DLD1 (cell line): Measurements from ENCODE around the gene SMOC2.

Experiments
- in situ Hi-C: cut with HindIII; loops from 2 replicates; pipeline ENCODE4 v1.10.0; 2017; ENCODE audit warnings: low sequenced_read_pairs

Gene SMOC2

GRCh38 chr6:168513766-168514165 is 72.8 kb downstream of the SMOC2 start:
- in situ Hi-C loops = no loop called here

GRCh38 chr6:168514216-168514615 is 73.2 kb downstream of the SMOC2 start:
- in situ Hi-C loops = no loop called here

DNA sequence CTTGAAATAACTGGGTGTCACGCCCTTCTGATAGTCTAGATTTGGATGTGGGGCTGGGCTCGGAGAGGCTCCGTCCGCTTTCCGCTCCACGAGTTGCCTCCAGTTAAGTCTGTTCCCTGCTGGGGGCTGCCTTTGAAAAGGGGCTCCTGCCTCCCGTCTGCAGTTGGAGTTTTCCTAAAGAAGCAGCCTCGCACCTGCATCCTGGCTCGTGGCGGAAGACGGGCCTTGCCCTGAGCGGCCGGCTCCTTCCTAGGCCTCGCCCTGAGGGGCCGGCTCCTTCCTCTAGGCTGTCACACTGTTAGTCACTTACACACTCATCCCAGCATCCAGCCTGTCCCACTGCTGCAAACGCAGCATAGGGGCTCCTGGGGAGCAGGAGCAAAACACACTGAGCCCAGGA is 74.4 kb downstream of the SMOC2 start:
- in situ Hi-C loops = no loop called here

GRCh38 chr6:168516944-168517741 is 76.2 kb downstream of the SMOC2 start:
- in situ Hi-C loops = no loop called here

DNA sequence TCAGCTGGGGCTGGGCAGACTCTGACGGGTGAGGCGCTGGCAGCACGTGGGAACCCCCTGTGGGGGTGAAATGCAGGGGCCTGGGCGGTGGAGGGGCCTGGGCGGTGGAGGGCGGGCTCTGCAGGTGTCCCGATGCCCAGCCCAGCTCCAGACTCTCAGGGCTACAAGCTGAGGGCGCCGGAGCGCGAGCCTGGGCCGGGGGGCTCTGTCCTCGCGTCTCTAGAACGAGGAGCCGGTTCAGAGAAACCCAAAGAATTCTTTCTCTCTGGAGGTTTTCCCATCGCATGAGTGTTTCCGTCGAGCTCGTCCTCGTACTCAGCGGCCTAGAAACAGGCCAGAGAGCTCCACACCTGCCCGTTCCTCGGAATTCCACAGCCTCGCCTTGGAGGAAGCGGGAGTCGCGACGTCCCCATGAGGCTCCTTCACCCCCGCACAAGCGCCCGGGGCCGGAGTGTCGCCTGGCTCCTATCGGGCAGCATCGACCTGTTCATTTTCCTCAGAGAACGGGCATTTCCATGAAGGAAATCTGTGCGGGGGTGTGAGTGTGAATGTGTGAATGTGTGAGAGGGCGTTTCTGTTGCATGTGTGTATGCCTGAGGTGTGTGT is 76.9 kb downstream of the SMOC2 start:
- in situ Hi-C loops = no loop called here

DNA sequence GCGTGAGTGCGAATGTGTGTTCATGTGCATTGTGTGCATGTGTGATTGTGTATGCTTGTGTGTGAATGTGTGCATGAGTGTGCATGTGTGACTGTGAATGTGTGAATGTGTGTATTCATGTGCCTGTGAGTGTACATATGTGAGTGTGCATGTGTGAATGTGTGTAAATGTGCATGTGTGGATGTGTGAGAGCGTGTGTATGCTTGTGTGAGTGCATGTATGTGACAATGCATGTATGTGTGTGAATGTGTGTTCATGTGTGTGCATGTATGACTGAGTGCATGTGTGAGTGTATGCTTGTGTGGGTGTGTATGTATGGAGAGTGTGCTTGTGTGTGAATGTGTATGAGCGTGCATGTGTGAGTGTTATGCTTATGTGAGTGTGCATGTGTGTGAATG is 77.4 kb downstream of the SMOC2 start:
- in situ Hi-C loops = no loop called here

DNA sequence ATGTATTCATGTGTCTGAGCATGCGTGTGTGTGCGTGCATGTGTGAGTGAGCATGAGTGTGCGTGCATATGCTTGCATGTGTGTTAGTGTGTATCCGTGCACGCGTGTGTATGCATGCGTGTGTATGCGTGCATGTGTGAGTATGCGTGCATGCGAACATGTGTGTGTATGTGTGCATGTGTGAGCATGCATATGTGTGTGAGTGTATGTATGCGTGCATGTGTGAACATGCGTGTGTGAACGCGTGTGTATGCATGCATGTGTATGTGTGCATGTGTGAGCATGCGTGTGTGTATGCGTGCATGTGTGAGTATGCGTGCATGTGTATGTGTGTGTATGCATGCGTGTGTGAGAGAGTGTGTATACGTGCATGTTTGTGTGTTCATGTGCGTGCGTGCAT is 77.9 kb downstream of the SMOC2 start:
- in situ Hi-C loops = no loop called here

- in situ Hi-C loops = no loop called here
These were observed 79.2 kb downstream of the SMOC2 start for GRCh38 chr6:168520233-168520632.

DNA sequence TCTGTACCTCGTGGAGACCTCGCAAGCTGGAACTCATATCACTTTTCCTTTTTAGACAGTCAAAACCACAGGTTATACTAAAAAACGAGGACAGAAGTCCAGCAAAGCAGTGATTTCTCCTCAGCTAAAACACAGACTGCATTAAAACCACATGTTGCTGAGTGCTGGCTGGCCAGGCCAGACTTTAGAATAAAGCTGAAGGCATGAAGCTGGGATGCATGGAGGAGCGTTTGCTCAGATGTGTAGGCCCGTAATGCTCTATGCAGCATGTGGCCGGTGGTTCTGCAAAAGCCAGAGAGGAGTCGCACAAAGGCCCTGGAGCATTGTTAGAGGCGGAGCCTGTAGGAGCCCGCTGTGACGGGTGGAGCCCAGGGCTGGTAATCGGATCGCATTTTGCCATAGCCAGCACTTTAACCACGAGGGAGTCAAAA is 83.6 kb downstream of the SMOC2 start:
- in situ Hi-C loops = no loop called here

GRCh38 chr6:168525114-168525513 is 84.1 kb downstream of the SMOC2 start:
- in situ Hi-C loops = no loop called here

DNA sequence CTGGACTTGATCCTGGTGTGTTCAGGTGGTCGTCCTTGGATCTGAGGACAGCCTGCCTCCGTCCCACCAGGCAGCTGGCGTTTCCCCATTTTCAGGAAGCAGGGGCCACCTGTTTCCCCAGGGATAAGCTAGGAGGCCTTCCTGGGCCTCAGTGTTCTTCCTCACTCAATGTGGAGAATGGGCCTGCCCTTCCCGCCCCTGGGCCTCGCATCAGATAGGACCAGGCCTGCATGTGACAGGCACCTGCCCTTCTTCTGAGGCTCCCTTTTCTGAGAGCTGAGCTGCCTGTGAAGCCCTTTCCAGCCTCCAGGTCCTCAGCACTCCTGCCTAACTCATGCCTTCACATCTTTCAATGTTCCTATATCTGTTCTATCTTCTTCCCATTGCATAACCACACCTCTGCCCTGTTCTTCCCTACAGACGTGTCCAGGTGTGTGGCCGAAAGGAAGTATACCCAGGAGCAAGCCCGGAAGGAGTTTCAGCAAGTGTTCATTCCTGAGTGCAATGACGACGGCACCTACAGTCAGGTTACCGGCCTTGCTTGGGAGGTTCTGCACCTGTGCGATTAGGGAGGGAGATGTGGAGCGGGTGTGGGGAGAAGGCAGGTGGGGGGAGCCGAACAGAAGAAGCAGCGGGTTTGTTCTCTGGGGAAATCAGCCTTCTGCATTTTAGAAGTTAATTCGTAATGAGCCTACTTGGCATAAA is 85.1 kb downstream of the SMOC2 start:
- in situ Hi-C loops = no loop called here

DNA sequence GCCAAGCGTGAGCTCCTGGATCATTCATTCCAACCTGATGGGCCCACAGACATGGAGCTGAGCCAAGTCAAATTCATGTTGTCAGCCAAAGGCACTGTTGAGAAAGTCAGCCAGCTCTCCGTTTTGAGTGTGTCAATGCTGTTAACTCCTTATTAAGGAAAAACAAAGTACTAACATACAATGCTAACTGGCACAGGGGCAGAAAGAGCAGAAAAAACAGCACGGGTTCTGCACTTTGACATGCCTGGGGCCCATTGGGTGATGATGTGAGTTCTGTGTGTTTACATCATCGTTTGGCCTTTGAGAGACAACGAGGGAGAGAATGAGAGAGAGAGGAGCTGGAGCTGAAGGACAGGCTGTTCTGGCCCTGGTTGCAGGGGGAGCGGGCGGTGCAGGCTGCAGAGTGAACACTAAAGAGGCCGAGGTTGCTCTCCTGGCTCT is 85.9 kb downstream of the SMOC2 start:
- in situ Hi-C loops = no loop called here

- in situ Hi-C loops = no loop called here
These were observed 86.6 kb downstream of the SMOC2 start for GRCh38 chr6:168527451-168528210.

- in situ Hi-C loops = no loop called here
These were observed 87.6 kb downstream of the SMOC2 start for GRCh38 chr6:168528474-168529095.

GRCh38 chr6:168529214-168529613 is 88.2 kb downstream of the SMOC2 start:
- in situ Hi-C loops = no loop called here

DNA sequence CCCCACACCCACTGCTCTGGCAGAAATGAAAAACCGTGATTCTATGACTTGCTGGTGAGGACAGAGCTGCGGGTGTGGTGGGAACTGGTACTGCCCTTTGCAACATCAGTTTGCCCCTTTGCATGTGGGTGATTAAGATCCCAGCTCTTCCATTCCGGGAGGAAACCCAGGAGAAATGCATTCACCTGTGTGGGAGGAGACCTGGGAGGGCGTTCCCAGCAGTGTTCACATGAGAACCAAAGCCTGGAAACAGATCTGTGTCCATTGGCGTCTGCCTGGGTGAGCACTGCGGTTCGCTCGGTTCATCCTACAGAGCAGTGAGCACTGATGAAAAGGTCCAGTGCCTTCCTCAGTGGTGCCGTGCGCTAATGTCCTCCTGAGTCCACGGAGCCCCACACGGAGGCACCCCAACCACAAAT is 89.7 kb downstream of the SMOC2 start:
- in situ Hi-C loops = no loop called here

- in situ Hi-C loops = no loop called here
These were observed 91.1 kb downstream of the SMOC2 start for GRCh38 chr6:168532070-168532469.

- in situ Hi-C loops = no loop called here
These were observed 92.4 kb downstream of the SMOC2 start for GRCh38 chr6:168533414-168533813.

GRCh38 chr6:168534265-168534664 is 93.3 kb downstream of the SMOC2 start:
- in situ Hi-C loops = no loop called here

DNA sequence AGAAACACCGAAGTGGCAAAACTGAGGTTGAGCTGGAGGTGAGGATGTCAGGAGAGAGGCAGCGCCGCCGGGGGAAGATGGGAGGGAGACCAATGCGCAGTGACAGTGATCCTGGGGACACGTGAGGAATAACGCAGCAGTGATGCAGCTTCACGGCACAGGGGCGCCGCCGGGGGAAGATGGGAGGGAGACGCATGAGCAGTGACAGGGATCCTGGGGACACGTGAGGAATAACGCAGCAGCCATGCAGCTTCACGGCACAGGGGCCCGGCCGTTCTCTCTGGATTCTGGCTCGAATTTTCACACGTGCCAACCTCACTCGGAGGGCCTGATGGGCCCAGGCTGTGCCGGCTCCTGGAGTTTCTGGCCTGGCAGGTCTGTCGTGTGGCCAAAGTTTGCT is 94.7 kb downstream of the SMOC2 start:
- in situ Hi-C loops = no loop called here

DNA sequence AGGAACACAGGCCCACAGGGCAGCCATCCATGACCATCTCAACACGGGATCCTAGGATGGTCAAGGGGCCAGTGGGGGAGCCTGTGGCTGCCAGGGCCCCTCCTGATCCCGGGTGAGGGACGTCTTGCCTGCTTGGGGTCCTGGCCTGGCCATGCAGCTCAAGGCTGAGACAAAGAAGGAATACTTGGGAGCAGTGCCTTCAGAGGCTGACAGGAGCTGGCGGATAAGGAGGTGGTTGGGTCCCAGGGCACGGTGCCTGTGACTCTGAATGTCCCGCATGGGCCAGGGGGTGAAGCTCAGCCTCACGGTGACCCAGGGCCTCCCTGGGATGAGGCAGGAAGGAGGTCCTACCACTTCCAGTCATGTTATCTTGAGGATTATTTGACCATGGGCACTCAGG is 95.2 kb downstream of the SMOC2 start:
- in situ Hi-C loops = no loop called here
